Measurements from ENCODE around the gene WFDC5.

Gene WFDC5

GRCh38 chr20:45080867-45081624, 33.9 kb downstream of the WFDC5 start:
- no peak for DNase-seq
- Histone ChIP-seq H3K4me1 (ENCODE audit: control insufficient read depth, insufficient read depth, low read length, poor library complexity, severe bottlenecking) (no peaks in the 10 kb centered on the region), H3K4me3 (ENCODE audit: insufficient read depth, low read depth, low read length, poor library complexity, severe bottlenecking) (no peak overlapping the region), H3K27ac (ENCODE audit: insufficient read depth, low read length, poor library complexity, severe bottlenecking) (no peak overlapping the region), H3K27me3 (replicated peaks; ENCODE audit: control insufficient read depth, insufficient read depth, low read length, poor library complexity, severe bottlenecking) (no peaks in the 10 kb centered on the region), H3K9me3 (ENCODE audit: control insufficient read depth, low read length) (no peaks in the 10 kb centered on the region), H3K36me3 (ENCODE audit: control insufficient read depth, insufficient read depth, low read length) (peaks cover 80% of the 10 kb centered on the region)

DNA sequence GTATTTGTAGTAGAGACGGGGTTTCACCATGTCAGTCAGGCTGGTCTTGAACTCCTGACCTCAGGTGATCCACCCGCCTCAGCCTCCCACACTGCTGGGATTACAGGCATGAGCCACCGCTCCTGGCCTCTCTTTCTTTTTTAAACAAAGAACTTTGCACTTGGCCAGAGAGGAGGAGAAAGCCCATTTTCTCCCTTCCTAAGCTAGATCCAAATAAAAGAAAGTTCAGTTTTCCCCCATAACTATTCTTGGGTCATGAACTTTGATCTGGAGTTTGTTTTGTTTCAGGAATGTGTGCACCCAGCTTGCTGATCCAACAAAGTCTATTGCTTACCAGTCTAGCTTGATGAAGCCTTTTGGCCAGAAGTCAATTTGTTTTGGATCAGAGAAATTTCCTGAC, 37.4 kb downstream of the WFDC5 start:
- no peaks in the 10 kb centered on the region for H3K27me3 ChIP-seq (replicated peaks; ENCODE audit: control insufficient read depth, insufficient read depth, low read length, poor library complexity, severe bottlenecking)
- H3K36me3 ChIP-seq (ENCODE audit: control insufficient read depth, insufficient read depth, low read length), result peaks cover 91% of the 10 kb centered on the region
- no peak overlapping the region for H3K4me3 ChIP-seq (ENCODE audit: insufficient read depth, low read depth, low read length, poor library complexity, severe bottlenecking)
- H3K27ac ChIP-seq (ENCODE audit: insufficient read depth, low read length, poor library complexity, severe bottlenecking), result no peak overlapping the region
- no peaks in the 10 kb centered on the region for H3K4me1 ChIP-seq (ENCODE audit: control insufficient read depth, insufficient read depth, low read length, poor library complexity, severe bottlenecking)
- no peaks in the 10 kb centered on the region for H3K9me3 ChIP-seq (ENCODE audit: control insufficient read depth, low read length)
- no peak for DNase-seq

DNA sequence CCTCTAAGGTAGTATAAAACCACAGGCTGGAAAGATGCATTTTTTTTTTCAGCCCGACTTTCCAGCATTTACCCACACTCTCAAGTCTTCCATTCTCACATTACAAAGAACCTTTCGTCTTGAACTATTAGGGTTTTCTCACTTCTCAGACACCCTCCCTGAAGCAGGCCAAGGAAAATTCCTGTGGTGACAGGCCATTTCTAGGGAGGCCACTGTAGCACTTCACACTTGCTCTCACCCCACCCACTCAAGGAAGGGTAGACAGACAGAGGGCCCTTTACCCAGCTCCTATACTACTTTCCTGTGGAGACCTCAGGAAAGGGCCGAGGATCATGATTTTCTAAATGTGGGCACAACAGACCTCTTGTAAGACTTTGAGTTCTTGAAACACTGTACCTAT, 41.8 kb downstream of the WFDC5 start:
- Histone ChIP-seq H3K4me3 (ENCODE audit: insufficient read depth, low read depth, low read length, poor library complexity, severe bottlenecking) (no peak overlapping the region), H3K36me3 (ENCODE audit: control insufficient read depth, insufficient read depth, low read length) (peaks cover 57% of the 10 kb centered on the region), H3K9me3 (ENCODE audit: control insufficient read depth, low read length) (no peaks in the 10 kb centered on the region), H3K27me3 (replicated peaks; ENCODE audit: control insufficient read depth, insufficient read depth, low read length, poor library complexity, severe bottlenecking) (no peaks in the 10 kb centered on the region), H3K27ac (ENCODE audit: insufficient read depth, low read length, poor library complexity, severe bottlenecking) (no peak overlapping the region), H3K4me1 (ENCODE audit: control insufficient read depth, insufficient read depth, low read length, poor library complexity, severe bottlenecking) (no peaks in the 10 kb centered on the region)
- DNase-seq, result no peak

DNA sequence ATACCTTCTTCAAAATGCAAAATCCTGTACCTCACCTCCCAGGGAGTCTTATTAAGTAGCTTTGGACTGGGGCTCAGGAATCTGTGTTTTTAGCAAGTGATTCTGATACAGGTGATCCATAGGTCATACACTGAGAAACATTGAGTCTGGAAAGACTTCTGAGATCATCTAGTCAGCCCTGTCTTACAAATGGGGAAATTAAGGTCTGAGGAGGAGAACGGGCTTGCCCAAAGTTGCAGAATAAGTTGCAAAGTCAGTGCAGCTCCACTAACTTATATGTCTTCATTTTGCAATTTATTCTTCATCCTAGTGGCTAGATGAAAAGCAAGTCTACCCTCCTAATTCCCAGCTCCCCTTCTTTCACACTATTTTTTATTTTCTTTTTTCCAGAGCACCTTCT, 42.9 kb downstream of the WFDC5 start:
- no peak overlapping the region for H3K4me3 ChIP-seq (ENCODE audit: insufficient read depth, low read depth, low read length, poor library complexity, severe bottlenecking)
- H3K27me3 ChIP-seq (replicated peaks; ENCODE audit: control insufficient read depth, insufficient read depth, low read length, poor library complexity, severe bottlenecking), result no peaks in the 10 kb centered on the region
- H3K27ac ChIP-seq (ENCODE audit: insufficient read depth, low read length, poor library complexity, severe bottlenecking), result no peak overlapping the region
- H3K36me3 ChIP-seq (ENCODE audit: control insufficient read depth, insufficient read depth, low read length), result peaks cover 59% of the 10 kb centered on the region
- H3K9me3 ChIP-seq (ENCODE audit: control insufficient read depth, low read length), result no peaks in the 10 kb centered on the region
- DNase-seq, result no peak
- no peaks in the 10 kb centered on the region for H3K4me1 ChIP-seq (ENCODE audit: control insufficient read depth, insufficient read depth, low read length, poor library complexity, severe bottlenecking)

- H3K4me3 ChIP-seq (ENCODE audit: insufficient read depth, low read depth, low read length, poor library complexity, severe bottlenecking), result no peak overlapping the region
- DNase-seq, result no peak
- H3K9me3 ChIP-seq (ENCODE audit: control insufficient read depth, low read length), result no peaks in the 10 kb centered on the region
- H3K27ac ChIP-seq (ENCODE audit: insufficient read depth, low read length, poor library complexity, severe bottlenecking), result no peak overlapping the region
- peaks cover 59% of the 10 kb centered on the region for H3K36me3 ChIP-seq (ENCODE audit: control insufficient read depth, insufficient read depth, low read length)
- no peaks in the 10 kb centered on the region for H3K27me3 ChIP-seq (replicated peaks; ENCODE audit: control insufficient read depth, insufficient read depth, low read length, poor library complexity, severe bottlenecking)
- H3K4me1 ChIP-seq (ENCODE audit: control insufficient read depth, insufficient read depth, low read length, poor library complexity, severe bottlenecking), result no peaks in the 10 kb centered on the region
Observed at GRCh38 chr20:45070932-45071632, 43.9 kb downstream of the WFDC5 start.

DNA sequence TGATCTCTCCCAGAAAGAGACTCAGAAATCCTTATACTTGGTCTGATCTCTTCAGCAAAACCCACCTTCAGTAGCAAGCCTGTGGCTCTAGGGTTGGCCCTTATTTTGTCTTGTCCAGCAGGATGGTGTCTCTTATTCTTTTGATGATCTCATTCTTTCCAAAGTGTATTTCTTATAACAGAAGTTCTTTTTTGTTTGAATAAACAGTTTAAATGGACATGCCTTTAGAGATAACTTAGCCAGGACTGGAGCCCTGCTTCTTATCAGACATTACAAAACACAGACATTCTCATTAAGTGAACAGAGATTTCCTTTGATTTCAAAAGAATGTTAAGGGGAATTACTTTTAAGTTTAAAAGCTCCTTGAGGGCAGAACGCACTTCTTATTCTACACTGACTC, 45.7 kb downstream of the WFDC5 start:
- Histone ChIP-seq H3K27me3 (replicated peaks; ENCODE audit: control insufficient read depth, insufficient read depth, low read length, poor library complexity, severe bottlenecking) (no peaks in the 10 kb centered on the region), H3K27ac (ENCODE audit: insufficient read depth, low read length, poor library complexity, severe bottlenecking) (no peak overlapping the region), H3K36me3 (ENCODE audit: control insufficient read depth, insufficient read depth, low read length) (peaks cover 41% of the 10 kb centered on the region), H3K9me3 (ENCODE audit: control insufficient read depth, low read length) (no peaks in the 10 kb centered on the region), H3K4me1 (ENCODE audit: control insufficient read depth, insufficient read depth, low read length, poor library complexity, severe bottlenecking) (no peaks in the 10 kb centered on the region), H3K4me3 (ENCODE audit: insufficient read depth, low read depth, low read length, poor library complexity, severe bottlenecking) (no peak overlapping the region)
- no peak for DNase-seq

GRCh38 chr20:45067558-45067957, 47.4 kb downstream of the WFDC5 start:
- Histone ChIP-seq H3K27ac (ENCODE audit: insufficient read depth, low read length, poor library complexity, severe bottlenecking) (no peak overlapping the region), H3K9me3 (ENCODE audit: control insufficient read depth, low read length) (no peaks in the 10 kb centered on the region), H3K4me1 (ENCODE audit: control insufficient read depth, insufficient read depth, low read length, poor library complexity, severe bottlenecking) (no peaks in the 10 kb centered on the region), H3K4me3 (ENCODE audit: insufficient read depth, low read depth, low read length, poor library complexity, severe bottlenecking) (no peak overlapping the region), H3K27me3 (replicated peaks; ENCODE audit: control insufficient read depth, insufficient read depth, low read length, poor library complexity, severe bottlenecking) (no peaks in the 10 kb centered on the region), H3K36me3 (ENCODE audit: control insufficient read depth, insufficient read depth, low read length) (peaks cover 30% of the 10 kb centered on the region)
- no peak for DNase-seq

DNA sequence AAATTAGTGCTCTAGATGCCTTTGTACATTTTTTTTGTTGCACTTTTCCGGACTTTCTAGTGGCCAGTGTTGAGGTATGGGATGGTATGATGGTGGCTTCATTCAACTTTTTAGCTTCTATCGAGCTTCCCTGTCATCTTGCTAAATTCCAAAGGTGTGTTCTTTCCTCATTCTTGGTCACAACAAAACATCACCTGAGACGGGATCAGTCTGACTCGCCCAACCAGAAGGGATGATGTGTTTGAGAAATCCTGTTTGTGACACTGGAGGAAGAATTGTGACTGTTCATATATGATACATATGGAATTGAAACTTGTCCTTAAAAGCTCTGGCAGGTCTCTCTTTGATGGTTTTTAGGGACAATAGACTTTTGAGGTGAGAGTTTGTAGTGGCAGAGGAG, 47.9 kb downstream of the WFDC5 start:
- Histone ChIP-seq H3K4me3 (ENCODE audit: insufficient read depth, low read depth, low read length, poor library complexity, severe bottlenecking) (no peak overlapping the region), H3K27ac (ENCODE audit: insufficient read depth, low read length, poor library complexity, severe bottlenecking) (no peak overlapping the region), H3K9me3 (ENCODE audit: control insufficient read depth, low read length) (no peaks in the 10 kb centered on the region), H3K27me3 (replicated peaks; ENCODE audit: control insufficient read depth, insufficient read depth, low read length, poor library complexity, severe bottlenecking) (no peaks in the 10 kb centered on the region), H3K4me1 (ENCODE audit: control insufficient read depth, insufficient read depth, low read length, poor library complexity, severe bottlenecking) (no peaks in the 10 kb centered on the region), H3K36me3 (ENCODE audit: control insufficient read depth, insufficient read depth, low read length) (peaks cover 30% of the 10 kb centered on the region)
- no peak for DNase-seq

- Histone ChIP-seq H3K27me3 (replicated peaks; ENCODE audit: control insufficient read depth, insufficient read depth, low read length, poor library complexity, severe bottlenecking) (no peaks in the 10 kb centered on the region), H3K4me3 (ENCODE audit: insufficient read depth, low read depth, low read length, poor library complexity, severe bottlenecking) (no peak overlapping the region), H3K9me3 (ENCODE audit: control insufficient read depth, low read length) (no peaks in the 10 kb centered on the region), H3K36me3 (ENCODE audit: control insufficient read depth, insufficient read depth, low read length) (peaks cover 30% of the 10 kb centered on the region), H3K4me1 (ENCODE audit: control insufficient read depth, insufficient read depth, low read length, poor library complexity, severe bottlenecking) (no peaks in the 10 kb centered on the region), H3K27ac (ENCODE audit: insufficient read depth, low read length, poor library complexity, severe bottlenecking) (no peak overlapping the region)
- DNase-seq, result no peak
Observed at GRCh38 chr20:45066372-45066771, 48.6 kb downstream of the WFDC5 start.

GRCh38 chr20:45064812-45065211, 50.2 kb downstream of the WFDC5 start:
- no peaks in the 10 kb centered on the region for H3K4me1 ChIP-seq (ENCODE audit: control insufficient read depth, insufficient read depth, low read length, poor library complexity, severe bottlenecking)
- no peaks in the 10 kb centered on the region for H3K9me3 ChIP-seq (ENCODE audit: control insufficient read depth, low read length)
- no peak for DNase-seq
- H3K27ac ChIP-seq (ENCODE audit: insufficient read depth, low read length, poor library complexity, severe bottlenecking), result no peak overlapping the region
- no peak overlapping the region for H3K4me3 ChIP-seq (ENCODE audit: insufficient read depth, low read depth, low read length, poor library complexity, severe bottlenecking)
- H3K36me3 ChIP-seq (ENCODE audit: control insufficient read depth, insufficient read depth, low read length), result peaks cover 34% of the 10 kb centered on the region
- H3K27me3 ChIP-seq (replicated peaks; ENCODE audit: control insufficient read depth, insufficient read depth, low read length, poor library complexity, severe bottlenecking), result no peaks in the 10 kb centered on the region

Data from effector memory CD4-positive, alpha-beta T cell (primary cell).